Measurements from ENCODE around the gene CNKSR3. TPM values are rescaled to one million over a fixed set of nuclear protein-coding genes. Genes with fewer than 3 reads are reported as not detected.

The CNKSR3 gene
- total RNA-seq, 1 donor from 2014 or later, result not detected

GRCh38 chr6:154457046-154457713 lies 53.3 kb downstream of the CNKSR3 start:
- no peaks in the 10 kb centered on the region for H3K36me3 Mint-ChIP-seq (ENCODE audit: low read depth)
- H3K4me3 Mint-ChIP-seq, result no peak overlapping the region
- intact Hi-C loops (cut with micrococcal nuclease), result no loop called here
- no peaks in the 10 kb centered on the region for H3K4me1 Mint-ChIP-seq
- H3K9me3 Mint-ChIP-seq, result no peaks in the 10 kb centered on the region
- H3K27me3 Mint-ChIP-seq, result peaks cover 7% of the 10 kb centered on the region
- no peak overlapping the region for H3K27ac Mint-ChIP-seq
- no peak for DNase-seq

GRCh38 chr6:154453329-154453728 lies 57.2 kb downstream of the CNKSR3 start:
- Mint-ChIP-seq H3K27ac (no peak overlapping the region), H3K4me3 (no peak overlapping the region), H3K4me1 (no peaks in the 10 kb centered on the region), H3K27me3 (no peaks in the 10 kb centered on the region), H3K36me3 (ENCODE audit: low read depth) (no peaks in the 10 kb centered on the region), H3K9me3 (no peaks in the 10 kb centered on the region)
- intact Hi-C loops (cut with micrococcal nuclease), result no loop called here
- DNase-seq, result no peak

DNA sequence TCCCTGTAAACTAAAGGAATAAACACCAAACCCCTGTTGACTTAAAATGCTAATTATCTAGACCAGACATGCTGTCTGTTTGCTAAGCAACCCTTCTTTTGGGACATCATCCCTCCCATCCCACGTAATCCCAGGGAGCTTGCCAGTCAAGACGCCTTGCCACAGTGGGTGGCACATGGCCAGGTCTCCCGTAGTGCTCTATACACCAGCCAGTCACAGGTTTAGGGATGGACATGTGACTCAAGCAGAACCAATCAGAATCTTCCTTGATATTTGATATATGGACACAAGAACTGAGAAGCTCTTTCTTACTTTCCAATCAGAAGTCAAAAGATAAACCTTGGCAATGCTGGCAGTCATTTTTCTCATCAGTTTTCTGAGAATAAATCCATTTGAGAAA lies 60.0 kb downstream of the CNKSR3 start:
- no peak overlapping the region for H3K27ac Mint-ChIP-seq
- H3K36me3 Mint-ChIP-seq (ENCODE audit: low read depth), result no peaks in the 10 kb centered on the region
- H3K4me1 Mint-ChIP-seq, result no peaks in the 10 kb centered on the region
- DNase-seq, result no peak
- H3K27me3 Mint-ChIP-seq, result no peaks in the 10 kb centered on the region
- no peaks in the 10 kb centered on the region for H3K9me3 Mint-ChIP-seq
- intact Hi-C loops (cut with micrococcal nuclease), result no loop called here
- H3K4me3 Mint-ChIP-seq, result no peak overlapping the region

DNA sequence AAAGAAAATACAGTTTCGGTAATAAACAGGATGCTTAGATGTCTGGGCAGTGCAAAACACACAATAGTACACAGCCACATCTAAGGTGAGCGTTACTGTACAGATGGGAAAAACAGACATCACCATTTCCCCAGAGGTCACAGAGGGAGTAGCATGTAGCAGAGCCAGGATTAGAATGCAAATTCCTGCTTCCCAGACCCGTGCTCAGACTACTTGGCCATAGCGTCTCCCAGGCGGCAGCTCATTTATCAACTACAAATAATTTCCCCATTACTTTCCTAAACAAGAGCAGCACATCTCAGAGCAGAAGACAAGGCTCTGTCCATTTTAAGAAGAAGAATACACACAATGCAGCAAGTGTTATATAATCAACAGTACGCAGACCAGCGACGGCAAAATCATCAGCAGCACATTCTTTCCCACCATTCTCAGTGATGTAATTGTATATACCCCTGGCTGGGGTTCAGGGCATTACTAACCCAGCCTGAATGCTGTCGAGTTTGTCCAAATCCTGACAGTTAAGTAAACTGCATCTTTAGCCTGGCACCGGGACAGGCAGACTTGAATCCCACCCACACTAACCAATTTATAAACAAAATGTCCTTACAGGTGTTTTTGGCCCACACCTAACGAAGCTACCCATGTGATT lies 61.9 kb downstream of the CNKSR3 start:
- Mint-ChIP-seq H3K9me3 (no peaks in the 10 kb centered on the region), H3K4me3 (no peak overlapping the region), H3K36me3 (ENCODE audit: low read depth) (no peaks in the 10 kb centered on the region), H3K27ac (no peak overlapping the region), H3K4me1 (no peaks in the 10 kb centered on the region), H3K27me3 (peaks cover 2% of the 10 kb centered on the region)
- intact Hi-C loops (cut with micrococcal nuclease), result no loop called here
- DNase-seq, result no peak

GRCh38 chr6:154447954-154448353 lies 62.5 kb downstream of the CNKSR3 start:
- Mint-ChIP-seq H3K36me3 (ENCODE audit: low read depth) (no peaks in the 10 kb centered on the region), H3K4me3 (no peak overlapping the region), H3K27me3 (peaks cover 2% of the 10 kb centered on the region), H3K27ac (no peak overlapping the region), H3K9me3 (no peaks in the 10 kb centered on the region), H3K4me1 (no peaks in the 10 kb centered on the region)
- intact Hi-C loops (cut with micrococcal nuclease), result no loop called here
- DNase-seq, result no peak

DNA sequence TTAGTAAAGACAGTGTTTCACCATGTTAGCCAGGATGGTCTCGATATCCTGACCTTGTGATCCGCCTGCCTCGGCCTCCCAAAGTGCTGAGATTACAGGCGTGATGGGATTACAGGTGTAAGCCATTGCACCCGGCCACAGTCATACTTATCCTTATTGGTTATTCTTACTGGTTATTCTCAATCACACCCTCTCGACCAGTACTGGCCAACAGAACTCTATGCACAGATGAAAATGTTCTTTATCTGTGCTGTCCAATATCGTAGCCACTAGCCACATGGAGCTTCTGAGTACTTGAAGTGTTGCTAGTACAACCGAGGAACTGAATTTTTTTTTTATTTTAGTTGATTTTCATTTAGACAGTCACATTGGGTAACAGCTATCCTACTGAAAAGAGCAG lies 63.5 kb downstream of the CNKSR3 start:
- Mint-ChIP-seq H3K4me1 (no peaks in the 10 kb centered on the region), H3K27ac (no peak overlapping the region), H3K36me3 (ENCODE audit: low read depth) (no peaks in the 10 kb centered on the region), H3K4me3 (no peak overlapping the region), H3K9me3 (no peaks in the 10 kb centered on the region), H3K27me3 (peaks cover 2% of the 10 kb centered on the region)
- intact Hi-C loops (cut with micrococcal nuclease), result no loop called here
- no peak for DNase-seq

DNA sequence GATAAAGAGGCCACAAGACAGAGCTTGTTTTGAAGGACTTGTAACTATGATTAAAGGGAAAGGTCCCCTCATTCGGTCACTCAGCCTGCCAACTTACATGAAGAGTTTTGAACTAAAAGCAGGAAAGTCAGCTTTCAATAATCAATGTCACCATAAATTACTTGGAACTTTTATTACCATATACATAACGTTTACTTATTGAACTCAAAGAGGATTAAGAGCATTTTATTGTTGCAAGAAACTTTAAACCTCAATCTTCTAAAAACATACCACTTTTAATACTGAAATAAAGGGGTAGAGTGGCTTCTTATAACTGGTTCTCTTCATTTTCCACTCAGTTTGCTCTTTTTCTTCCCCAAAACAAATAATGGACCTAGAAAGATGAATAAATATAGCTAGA lies 65.1 kb downstream of the CNKSR3 start:
- Mint-ChIP-seq H3K4me1 (no peaks in the 10 kb centered on the region), H3K9me3 (no peaks in the 10 kb centered on the region), H3K27me3 (peaks cover 2% of the 10 kb centered on the region), H3K4me3 (no peak overlapping the region), H3K27ac (no peak overlapping the region), H3K36me3 (ENCODE audit: low read depth) (no peaks in the 10 kb centered on the region)
- no peak for DNase-seq
- intact Hi-C loops (cut with micrococcal nuclease), result no loop called here

- H3K9me3 Mint-ChIP-seq, result no peaks in the 10 kb centered on the region
- intact Hi-C loops (cut with micrococcal nuclease), result no loop called here
- DNase-seq, result no peak
Observed at GRCh38 chr6:154441995-154442310, 68.5 kb downstream of the CNKSR3 start.

DNA sequence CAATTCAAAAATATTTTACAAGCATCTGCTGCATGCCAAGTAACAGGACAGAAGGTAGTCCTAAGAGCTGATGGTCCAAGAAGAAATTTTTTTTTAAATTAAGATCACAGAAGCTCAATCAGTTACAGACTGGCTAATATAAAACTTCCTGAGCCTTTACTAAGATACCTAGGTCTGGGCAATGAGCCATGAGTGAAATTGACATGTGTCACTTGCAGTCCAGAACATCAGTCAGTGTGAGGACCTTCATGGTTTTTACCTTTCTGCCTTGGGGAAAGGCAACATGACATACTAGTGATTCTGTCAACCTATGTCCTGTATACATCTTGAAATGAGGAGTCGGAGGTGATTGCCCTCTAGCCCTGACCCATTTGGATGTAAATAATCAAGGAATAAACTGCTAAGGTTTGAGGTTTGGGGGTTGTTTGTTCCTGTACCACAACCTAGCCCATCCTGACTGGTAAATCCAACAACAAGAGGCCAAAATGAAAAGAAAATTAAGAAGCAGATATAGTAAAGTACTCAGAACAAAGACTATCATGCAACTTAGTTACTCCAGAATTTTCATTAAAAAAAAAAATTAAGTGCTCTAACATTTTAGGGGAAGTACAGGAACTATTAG lies 70.0 kb downstream of the CNKSR3 start:
- Mint-ChIP-seq H3K4me3 (no peak overlapping the region), H3K27me3 (peaks cover 2% of the 10 kb centered on the region), H3K9me3 (no peaks in the 10 kb centered on the region), H3K4me1 (no peaks in the 10 kb centered on the region), H3K27ac (no peak overlapping the region), H3K36me3 (ENCODE audit: low read depth) (no peaks in the 10 kb centered on the region)
- intact Hi-C loops (cut with micrococcal nuclease), result no loop called here
- no peak for DNase-seq

More at GRCh38 chr6:154441995-154442310, 68.5 kb downstream of the CNKSR3 start:
- no peak overlapping the region for H3K4me3 Mint-ChIP-seq
- H3K36me3 Mint-ChIP-seq (ENCODE audit: low read depth), result no peaks in the 10 kb centered on the region
- no peaks in the 10 kb centered on the region for H3K4me1 Mint-ChIP-seq
- peaks cover 2% of the 10 kb centered on the region for H3K27me3 Mint-ChIP-seq
- H3K27ac Mint-ChIP-seq, result no peak overlapping the region

GRCh38 chr6:154440022-154440421 lies 70.5 kb downstream of the CNKSR3 start:
- no peaks in the 10 kb centered on the region for H3K36me3 Mint-ChIP-seq (ENCODE audit: low read depth)

GRCh38 chr6:154438882-154439415 lies 71.5 kb downstream of the CNKSR3 start:
- intact Hi-C loops (cut with micrococcal nuclease), result no loop called here
- no peaks in the 10 kb centered on the region for H3K4me1 Mint-ChIP-seq

More at GRCh38 chr6:154440022-154440421, 70.5 kb downstream of the CNKSR3 start:
- H3K27ac Mint-ChIP-seq, result no peak overlapping the region
- intact Hi-C loops (cut with micrococcal nuclease), result no loop called here
- no peaks in the 10 kb centered on the region for H3K9me3 Mint-ChIP-seq
- no peaks in the 10 kb centered on the region for H3K4me1 Mint-ChIP-seq
- DNase-seq, result no peak
- no peak overlapping the region for H3K4me3 Mint-ChIP-seq
- peaks cover 2% of the 10 kb centered on the region for H3K27me3 Mint-ChIP-seq

GRCh38 chr6:154435400-154435945 lies 75.0 kb downstream of the CNKSR3 start:
- Mint-ChIP-seq H3K9me3 (no peaks in the 10 kb centered on the region), H3K27me3 (no peaks in the 10 kb centered on the region), H3K27ac (no peak overlapping the region), H3K36me3 (ENCODE audit: low read depth) (no peaks in the 10 kb centered on the region), H3K4me1 (no peaks in the 10 kb centered on the region), H3K4me3 (no peak overlapping the region)
- DNase-seq, result no peak
- intact Hi-C loops (cut with micrococcal nuclease), result no loop called here

More at GRCh38 chr6:154438882-154439415, 71.5 kb downstream of the CNKSR3 start:
- Mint-ChIP-seq H3K27ac (no peak overlapping the region), H3K9me3 (no peaks in the 10 kb centered on the region), H3K27me3 (no peaks in the 10 kb centered on the region), H3K4me3 (no peak overlapping the region), H3K36me3 (ENCODE audit: low read depth) (no peaks in the 10 kb centered on the region)
- DNase-seq, result no peak

- Mint-ChIP-seq H3K27ac (no peak overlapping the region), H3K27me3 (no peaks in the 10 kb centered on the region), H3K36me3 (ENCODE audit: low read depth) (no peaks in the 10 kb centered on the region), H3K4me1 (no peaks in the 10 kb centered on the region), H3K9me3 (no peaks in the 10 kb centered on the region), H3K4me3 (no peak overlapping the region)
- no peak for DNase-seq
- intact Hi-C loops (cut with micrococcal nuclease), result no loop called here
Observed at GRCh38 chr6:154434662-154435061, 75.8 kb downstream of the CNKSR3 start.
